Skeletal muscle tissue (tissue), 4 donors: ENCODE measurements around the gene PDE11A. TPM values are rescaled to one million over a fixed set of nuclear protein-coding genes. Genes with fewer than 3 reads are reported as not detected.
A peak's percentile ranks its signal among the peaks of the same experiment; 100 is the strongest.

ENCODE experiments used
- H3K27ac ChIP-seq: one replicate; pipeline ENCODE4 v1.7.0; 2013; ENCODE audit warnings: mild to moderate bottlenecking, low read depth, low read length, inconsistent platforms
- H3K27me3 ChIP-seq, 3 donors: one replicate each; pipeline ENCODE4 v1.7.0; 2013; ENCODE audit warnings: low read length in 3 of 3; ENCODE audit not compliant: control insufficient read depth in 3 of 3, insufficient read depth in 3 of 3
- H3K36me3 ChIP-seq, 3 donors: one replicate each; pipeline ENCODE4 v1.7.0; 2013; ENCODE audit warnings: low read length in 3 of 3; ENCODE audit not compliant: control insufficient read depth in 3 of 3, insufficient read depth in 3 of 3
- H3K4me1 ChIP-seq, 3 donors: one replicate each; pipeline ENCODE4 v1.7.0; 2013; ENCODE audit warnings: low read length in 3 of 3, mild to moderate bottlenecking in 3 of 3; ENCODE audit not compliant: control insufficient read depth in 3 of 3, insufficient read depth in 3 of 3
- H3K4me3 ChIP-seq, 3 donors: one replicate each; pipeline ENCODE4 v1.7.0; 2013; ENCODE audit warnings: low read length in 3 of 3
- H3K9ac ChIP-seq, 3 donors: one replicate each; pipeline ENCODE4 v1.7.0; 2013; ENCODE audit warnings: low read length in 3 of 3, mild to moderate bottlenecking in 3 of 3, moderate library complexity in 2 of 3, low read depth in 1 of 3
- H3K9me3 ChIP-seq, 3 donors: one replicate each; pipeline ENCODE4 v1.7.0; 2013; ENCODE audit warnings: low read length in 3 of 3; ENCODE audit not compliant: control insufficient read depth in 3 of 3
- total RNA-seq: library from RNA; depleted of rRNA; stranded (reverse); fragments of >200 nt; gene quantifications from one replicate; pipeline ENCODE4 v1.2.3, GENCODE V29; 2014
- donor health status: Osteomylitis.

The PDE11A gene
- total RNA-seq, 1 donor from 2014 or later: 1.0 TPM

GRCh38 chr2:177942731-177943130, 129.8 kb downstream of the PDE11A start:
- H3K4me1 ChIP-seq: peaks cover 0 to 3% (median 0%) of the 10 kb centered on the region in 3 donors
- H3K9ac ChIP-seq: no peak overlapping the region
- H3K9me3 ChIP-seq: no peaks in the 10 kb centered on the region
- no peak overlapping the region for H3K27ac ChIP-seq
- H3K27me3 ChIP-seq: no peaks in the 10 kb centered on the region
- no peak overlapping the region for H3K4me3 ChIP-seq
- H3K36me3 ChIP-seq: no peaks in the 10 kb centered on the region

DNA sequence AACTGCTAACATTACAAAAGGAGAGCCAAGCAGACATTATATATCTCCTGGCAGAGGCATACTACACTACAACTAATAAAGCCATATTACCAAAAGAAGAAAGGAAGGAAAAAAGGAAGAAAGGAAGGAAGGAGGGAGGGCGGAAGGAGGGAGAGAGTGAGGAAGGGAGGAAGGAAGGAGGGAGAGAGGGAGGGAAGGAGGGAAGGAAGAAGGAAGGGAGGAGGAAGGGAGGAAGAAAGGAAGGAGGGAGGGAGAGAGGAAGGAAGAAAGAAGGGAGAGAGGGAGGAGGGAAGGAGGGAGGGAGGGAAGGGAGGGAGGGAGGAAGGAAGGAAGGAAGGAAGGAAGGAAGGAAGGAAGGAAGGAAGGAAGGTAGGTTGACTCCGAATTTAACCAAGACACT, 133.4 kb downstream of the PDE11A start:
- Histone ChIP-seq H3K27me3 (no peaks in the 10 kb centered on the region), H3K27ac (no peak overlapping the region), H3K4me3 (no peak overlapping the region), H3K9me3 (no peaks in the 10 kb centered on the region), H3K36me3 (no peaks in the 10 kb centered on the region), H3K9ac (no peak overlapping the region), H3K4me1 (peaks cover 0 to 3% (median 0%) of the 10 kb centered on the region in 3 donors)

GRCh38 chr2:177930916-177931315, 141.7 kb downstream of the PDE11A start:
- no peaks in the 10 kb centered on the region for H3K4me1 ChIP-seq
- H3K36me3 ChIP-seq: no peaks in the 10 kb centered on the region
- no peak overlapping the region for H3K4me3 ChIP-seq
- no peaks in the 10 kb centered on the region for H3K27me3 ChIP-seq
- no peak overlapping the region for H3K9ac ChIP-seq
- H3K9me3 ChIP-seq: peaks cover 0 to 2% (median 2%) of the 10 kb centered on the region in 3 donors
- H3K27ac ChIP-seq: no peak overlapping the region

GRCh38 chr2:177929662-177930522, 142.7 kb downstream of the PDE11A start:
- H3K36me3 ChIP-seq: no peaks in the 10 kb centered on the region
- no peak overlapping the region for H3K9ac ChIP-seq

GRCh38 chr2:177923323-177923722, 149.3 kb downstream of the PDE11A start:
- Histone ChIP-seq H3K4me1 (no peaks in the 10 kb centered on the region), H3K27me3 (no peaks in the 10 kb centered on the region), H3K9me3 (no peaks in the 10 kb centered on the region), H3K27ac (no peak overlapping the region), H3K9ac (no peak overlapping the region), H3K4me3 (no peak overlapping the region), H3K36me3 (no peaks in the 10 kb centered on the region)

More at GRCh38 chr2:177929662-177930522, 142.7 kb downstream of the PDE11A start:
- no peaks in the 10 kb centered on the region for H3K4me1 ChIP-seq
- H3K9me3 ChIP-seq: peaks cover 0 to 2% (median 2%) of the 10 kb centered on the region in 3 donors
- no peak overlapping the region for H3K27ac ChIP-seq
- no peaks in the 10 kb centered on the region for H3K27me3 ChIP-seq
- H3K4me3 ChIP-seq: no peak overlapping the region

- no peaks in the 10 kb centered on the region for H3K36me3 ChIP-seq
- H3K9me3 ChIP-seq: no peaks in the 10 kb centered on the region
- no peak overlapping the region for H3K4me3 ChIP-seq
These were observed 150.9 kb downstream of the PDE11A start for GRCh38 chr2:177921726-177922125.

DNA sequence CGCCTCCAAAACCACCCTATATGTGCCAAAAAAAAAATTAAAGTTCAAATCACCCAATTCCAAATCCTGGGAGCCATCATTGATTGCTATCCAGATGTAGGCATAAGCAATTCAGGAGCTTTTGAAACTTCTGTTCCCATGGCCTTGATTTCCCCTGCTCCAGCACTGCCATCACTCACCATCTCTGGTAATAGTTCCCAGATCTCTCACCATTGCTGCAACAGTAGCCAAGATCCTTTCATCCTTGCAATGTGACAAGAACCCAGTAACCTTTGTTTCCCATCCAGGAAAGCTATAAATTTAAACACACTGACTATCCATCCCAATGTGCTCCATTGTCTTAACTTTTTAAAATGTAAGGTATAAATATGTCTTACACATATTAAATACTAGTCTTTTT, 155.4 kb downstream of the PDE11A start:
- no peak overlapping the region for H3K4me3 ChIP-seq
- peaks cover 6 to 17% (median 8%) of the 10 kb centered on the region in 3 donors for H3K4me1 ChIP-seq
- no peak overlapping the region for H3K27ac ChIP-seq
- H3K27me3 ChIP-seq: no peaks in the 10 kb centered on the region
- no peak overlapping the region for H3K9ac ChIP-seq
- H3K36me3 ChIP-seq: no peaks in the 10 kb centered on the region
- no peaks in the 10 kb centered on the region for H3K9me3 ChIP-seq

More at GRCh38 chr2:177921726-177922125, 150.9 kb downstream of the PDE11A start:
- Histone ChIP-seq H3K27ac (no peak overlapping the region), H3K4me1 (no peaks in the 10 kb centered on the region), H3K27me3 (no peaks in the 10 kb centered on the region), H3K9ac (no peak overlapping the region)

GRCh38 chr2:177916342-177916741, 156.2 kb downstream of the PDE11A start:
- H3K27me3 ChIP-seq: no peaks in the 10 kb centered on the region
- no peaks in the 10 kb centered on the region for H3K36me3 ChIP-seq
- no peaks in the 10 kb centered on the region for H3K9me3 ChIP-seq
- H3K4me3 ChIP-seq: no peak overlapping the region
- no peak overlapping the region for H3K27ac ChIP-seq
- peaks cover 6 to 17% (median 8%) of the 10 kb centered on the region in 3 donors for H3K4me1 ChIP-seq
- H3K9ac ChIP-seq: no peak overlapping the region

DNA sequence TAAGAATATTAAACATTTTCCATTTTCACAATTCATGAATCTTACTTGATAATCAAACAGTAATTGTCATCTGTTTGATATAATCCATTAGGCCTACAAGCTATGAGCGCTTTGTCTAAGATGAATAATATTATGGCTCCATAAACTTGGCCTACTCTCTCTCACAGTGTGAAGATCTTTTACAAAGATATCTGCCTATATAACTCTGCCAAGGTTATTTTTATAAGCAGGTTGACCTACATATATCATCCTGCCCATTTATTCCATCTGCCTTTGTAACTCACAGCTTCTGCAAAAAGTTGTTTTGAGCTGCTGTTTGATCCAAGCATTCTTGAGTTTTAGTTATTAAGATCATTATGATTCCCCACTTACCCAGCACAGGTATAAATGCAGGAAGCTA, 158.3 kb downstream of the PDE11A start:
- Histone ChIP-seq H3K9me3 (no peaks in the 10 kb centered on the region), H3K36me3 (no peaks in the 10 kb centered on the region), H3K4me3 (no peak overlapping the region), H3K27me3 (no peaks in the 10 kb centered on the region), H3K4me1 (peaks cover 6 to 17% (median 8%) of the 10 kb centered on the region in 3 donors), H3K9ac (peak overlapping the region in 1 of 3 donors; percentile 44), H3K27ac (peak overlapping the region; percentile 63)

- no peaks in the 10 kb centered on the region for H3K27me3 ChIP-seq
- H3K9ac ChIP-seq: no peak overlapping the region
- H3K9me3 ChIP-seq: no peaks in the 10 kb centered on the region
- no peaks in the 10 kb centered on the region for H3K36me3 ChIP-seq
- no peak overlapping the region for H3K27ac ChIP-seq
- H3K4me1 ChIP-seq: peaks cover 3 to 9% (median 8%) of the 10 kb centered on the region in 3 donors
- H3K4me3 ChIP-seq: no peak overlapping the region
These were observed 162.6 kb downstream of the PDE11A start for GRCh38 chr2:177909962-177910361.
